SKM-1 (cell line): ENCODE results near the gene DUSP3.
A peak's percentile ranks its signal among the peaks of the same experiment; 100 is the strongest.
"Not testable (repeated sequence)": the region's sequence is repeated elsewhere in the genome, so short reads cannot be mapped to it uniquely, and the experiment has no call there.

Source experiments
- DNase-seq: peaks from one replicate; lab custom pipeline; 2025; ENCODE audit not compliant: unreplicated experiment; lab: John Stamatoyannopoulos, UW

The DUSP3 gene

GRCh38 chr17:43801844-43802243, 23.1 kb upstream of the DUSP3 start:
- DNase-seq = no peak

GRCh38 chr17:43800736-43801135, 22.0 kb upstream of the DUSP3 start:
- no peak for DNase-seq

GRCh38 chr17:43799047-43799446, 20.3 kb upstream of the DUSP3 start:
- DNase-seq = no peak

- DNase-seq = not testable (repeated sequence)
These were observed 19.2 kb upstream of the DUSP3 start for GRCh38 chr17:43798024-43798423.

GRCh38 chr17:43792668-43793067, 13.9 kb upstream of the DUSP3 start:
- not testable (repeated sequence) for DNase-seq

- no peak for DNase-seq
These were observed 12.8 kb upstream of the DUSP3 start for GRCh38 chr17:43791589-43791988.

- no peak for DNase-seq
These were observed 11.6 kb upstream of the DUSP3 start for GRCh38 chr17:43790311-43790940.

- no peak for DNase-seq
These were observed 10.7 kb upstream of the DUSP3 start for GRCh38 chr17:43789482-43789881.

GRCh38 chr17:43788540-43788939, 9.8 kb upstream of the DUSP3 start:
- no peak for DNase-seq

GRCh38 chr17:43787728-43788127, 9.0 kb upstream of the DUSP3 start:
- no peak for DNase-seq

GRCh38 chr17:43784628-43785101, 5.9 kb upstream of the DUSP3 start:
- DNase-seq = no peak

GRCh38 chr17:43784068-43784467, 5.3 kb upstream of the DUSP3 start:
- DNase-seq = no peak

GRCh38 chr17:43782913-43783680, 4.3 kb upstream of the DUSP3 start:
- no peak for DNase-seq

- no peak for DNase-seq
These were observed 1.4 kb upstream of the DUSP3 start, which contains the start of gene CFAP97D1 for GRCh38 chr17:43780135-43780534. TSS of gene CFAP97D1 (plus strand) at chr17:43780435. CDS start at chr17:43780463, 28 bp downstream.

- peak; percentile 40 for DNase-seq
These were observed 658 bp upstream of the DUSP3 start for GRCh38 chr17:43779145-43780125.

GRCh38 chr17:43774304-43775250, 4.2 kb downstream of the DUSP3 start:
- DNase-seq = no peak

- DNase-seq = peak; percentile 94
These were observed 5.7 kb downstream of the DUSP3 start for GRCh38 chr17:43772877-43773648.

- DNase-seq = no peak
These were observed 7.3 kb downstream of the DUSP3 start for GRCh38 chr17:43771463-43771862.

GRCh38 chr17:43770957-43771356, 7.8 kb downstream of the DUSP3 start:
- DNase-seq = no peak
